Raji (cell line): ENCODE results near the gene RLIM.

ENCODE experiments used
- POLR2A ChIP-seq: IDR thresholded peaks from 2 replicates; pipeline ENCODE4 v1.6.1; 2011; ENCODE audit warnings: low read depth, low read length, control low read depth; ENCODE audit not compliant: insufficient read depth

RLIM gene

DNA sequence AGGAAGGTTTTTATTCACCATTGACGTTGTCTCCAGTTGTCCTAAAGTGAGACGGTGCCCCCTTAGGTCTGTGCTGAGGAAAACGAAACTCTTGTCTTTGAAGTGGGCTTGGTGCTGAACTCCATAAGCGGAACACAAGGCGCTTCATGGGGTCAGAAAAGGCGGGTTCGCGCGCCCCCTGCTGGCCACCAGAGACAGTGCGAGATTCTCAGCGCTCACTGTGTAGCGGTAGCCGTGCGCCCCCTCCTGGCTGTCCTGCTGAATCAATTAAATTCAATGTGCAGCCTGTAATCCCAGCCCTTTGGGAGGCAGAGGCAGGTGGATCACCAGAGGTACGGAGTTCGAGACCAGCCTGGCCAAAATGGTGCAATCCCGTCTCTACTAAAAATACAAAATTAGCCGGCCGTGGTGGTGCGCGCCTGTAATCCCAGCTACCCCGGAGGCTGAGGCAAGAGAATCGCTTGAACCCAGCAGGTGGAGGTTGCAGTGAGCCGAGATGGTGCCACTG, 64.1 kb downstream of the RLIM start:
- TF ChIP-seq POLR2A, result no peak

DNA sequence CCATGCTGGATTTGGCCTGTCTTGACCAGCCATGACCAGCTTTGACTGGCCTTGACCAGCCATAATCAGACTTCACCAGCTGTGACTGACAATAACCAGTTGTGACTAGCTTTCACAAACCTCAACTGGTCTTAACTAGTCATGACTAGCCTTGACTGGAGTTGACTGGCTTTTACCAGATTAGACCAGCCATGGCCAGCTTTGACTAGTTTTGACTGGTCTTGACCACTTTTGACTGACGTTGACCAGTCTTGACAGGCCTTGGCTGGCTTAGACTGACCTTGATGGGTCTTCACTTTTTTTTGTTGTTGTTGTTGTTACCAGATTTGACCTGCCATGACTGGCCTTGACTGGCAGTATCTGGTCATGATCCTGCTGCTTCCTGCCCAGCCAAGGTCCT, 67.4 kb downstream of the RLIM start:
- no peak for TF ChIP-seq POLR2A

DNA sequence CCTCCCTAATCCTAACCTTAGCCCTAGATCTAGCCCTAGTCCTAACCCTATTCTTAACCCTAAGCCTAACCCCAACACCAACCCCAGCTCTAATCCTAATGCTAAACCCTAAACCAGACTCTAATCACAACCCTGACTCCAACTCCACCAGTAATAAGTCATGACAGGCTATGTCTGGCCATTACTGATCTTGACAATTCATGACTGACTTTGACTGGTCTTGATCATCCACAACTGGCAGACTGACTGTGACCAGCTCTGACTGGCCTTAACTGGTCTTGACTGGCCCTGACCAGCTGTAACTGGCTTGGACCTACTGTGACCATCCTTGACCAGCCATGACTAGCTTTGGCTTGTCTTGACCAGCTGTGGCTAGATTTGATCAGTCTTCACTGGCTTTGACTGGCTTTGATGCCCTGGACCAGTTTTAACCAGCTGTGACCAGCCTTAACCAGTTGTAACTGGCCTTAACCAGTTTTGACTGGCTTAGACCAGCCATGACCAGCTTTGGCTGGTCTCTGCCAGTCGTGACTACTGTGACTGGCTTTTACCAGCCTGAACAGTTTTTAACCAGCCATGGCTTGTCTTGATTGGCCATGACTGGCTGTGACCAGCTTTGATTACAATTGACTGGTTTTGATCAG, 68.4 kb downstream of the RLIM start:
- TF ChIP-seq POLR2A, result no peak

DNA sequence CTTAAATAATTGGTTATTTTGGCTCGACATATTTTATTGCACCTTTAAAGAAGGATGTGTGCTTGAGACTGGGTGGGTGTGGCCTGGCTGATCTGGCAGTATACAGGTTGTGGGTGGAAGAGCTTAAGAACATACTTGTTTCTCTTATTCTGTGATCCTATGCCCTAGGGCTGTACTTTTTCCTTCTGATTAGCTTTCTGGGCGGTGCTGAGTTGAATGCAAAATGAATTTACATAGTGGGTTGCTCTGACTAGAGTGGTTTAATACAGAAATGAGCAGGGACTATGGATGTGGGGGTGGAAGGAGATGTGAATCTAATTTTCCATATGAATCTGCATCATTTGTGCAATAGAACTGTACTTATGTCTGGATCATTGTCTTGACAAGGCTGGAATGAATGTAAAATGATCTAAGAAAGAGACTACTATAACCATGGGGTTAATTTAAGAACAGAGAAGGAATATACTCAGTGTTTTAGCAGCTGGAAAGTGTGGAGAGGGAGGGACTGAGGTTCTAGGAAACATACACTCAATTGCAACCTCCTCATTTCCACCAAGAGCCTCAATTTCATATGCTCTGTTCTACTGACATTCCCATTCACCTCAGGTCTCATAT, 73.7 kb downstream of the RLIM start:
- TF ChIP-seq POLR2A, result no peak

DNA sequence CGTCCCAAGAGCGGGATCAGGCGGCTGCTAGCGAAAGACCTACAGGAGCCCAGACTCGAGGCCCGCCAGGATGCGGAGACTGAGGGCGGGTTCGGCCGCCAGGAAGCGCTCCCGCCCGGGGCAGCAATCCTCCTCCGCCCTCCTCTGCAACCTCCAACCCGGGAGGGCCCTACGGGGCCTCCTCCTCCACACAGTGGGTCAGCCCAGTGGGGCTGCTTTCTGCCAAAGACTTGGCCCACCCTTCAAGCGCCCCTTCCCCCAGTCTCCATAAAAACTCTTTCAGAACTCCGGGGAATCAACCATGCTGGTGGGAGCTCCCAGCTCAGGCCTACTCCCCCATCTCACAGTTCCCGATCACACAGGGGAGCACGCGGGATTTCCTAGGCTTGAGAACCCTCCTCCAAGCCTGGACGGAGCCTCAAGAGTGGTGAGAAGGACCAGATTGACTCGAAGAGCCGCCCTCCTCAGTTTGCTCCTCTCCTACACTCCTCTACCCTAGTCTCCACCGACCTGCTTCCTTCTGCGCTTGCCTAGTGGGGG, 77.5 kb downstream of the RLIM start:
- TF ChIP-seq POLR2A, result no peak

DNA sequence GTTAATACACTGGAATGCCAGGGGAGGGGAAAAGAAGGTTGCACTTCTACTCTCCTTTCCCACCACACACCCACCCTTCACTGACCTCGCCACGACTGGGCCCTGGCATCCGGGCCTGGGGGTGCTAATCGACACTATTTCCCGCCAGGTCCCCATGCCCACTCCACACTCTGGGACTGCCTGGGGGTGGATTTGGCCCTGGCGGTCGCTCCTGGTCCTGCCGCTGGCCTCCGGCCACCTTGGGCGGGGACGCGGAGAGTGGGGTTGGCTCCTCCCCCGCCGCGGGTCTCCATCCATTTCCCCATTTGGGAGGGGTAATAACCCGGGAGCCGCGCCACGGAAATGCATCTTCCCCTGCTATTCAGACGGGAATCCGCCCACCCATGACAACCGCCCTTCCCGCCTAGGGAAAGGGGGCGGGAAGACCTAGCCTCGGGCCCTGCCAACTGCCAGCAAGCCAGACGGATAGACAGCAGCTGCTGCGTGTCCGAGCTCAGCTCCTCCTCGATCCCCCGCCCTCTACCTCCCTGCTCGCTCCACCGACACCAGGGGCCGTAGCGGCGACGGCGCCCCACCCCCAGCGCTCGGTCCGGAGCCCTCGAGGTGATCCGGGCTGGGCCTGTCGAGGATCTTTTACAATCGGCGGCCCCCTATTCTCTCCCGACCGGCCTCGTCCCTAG, 78.1 kb downstream of the RLIM start:
- TF ChIP-seq POLR2A, result no peak

DNA sequence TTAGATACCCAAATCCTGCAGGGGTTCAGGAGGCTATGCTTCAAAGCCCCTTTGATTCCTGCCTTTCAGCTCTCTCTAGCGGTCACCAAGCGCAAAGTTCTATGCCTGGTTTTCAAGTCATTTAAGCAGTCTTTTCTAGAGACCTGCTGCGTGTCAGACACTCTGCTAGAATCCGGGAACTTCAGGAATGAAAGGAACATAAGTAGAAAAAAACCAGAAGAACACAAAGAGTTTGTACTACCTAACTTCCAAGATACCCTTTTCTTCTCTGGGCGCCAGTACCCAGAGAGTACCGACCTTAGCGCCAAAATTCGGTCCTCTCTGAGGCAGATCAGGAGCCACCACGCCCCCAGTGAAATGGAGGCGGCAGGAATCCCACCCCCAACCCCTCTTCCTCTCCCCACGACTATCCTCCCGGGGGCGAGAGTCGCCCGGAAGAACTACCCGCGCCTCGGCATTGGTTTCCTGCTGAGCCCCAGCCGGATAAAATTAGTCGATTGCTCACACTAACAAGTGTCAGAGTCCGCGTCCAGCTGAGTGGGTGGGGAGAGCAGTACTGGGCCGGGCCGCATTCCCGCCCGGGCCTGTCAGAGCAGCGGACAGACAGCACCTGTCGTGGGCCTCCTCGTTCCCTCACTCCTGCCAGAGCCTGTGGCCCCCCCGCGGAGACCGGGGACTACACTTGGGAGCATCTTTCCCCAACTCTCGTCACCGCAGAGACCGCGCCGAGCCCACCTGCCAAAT, 78.8 kb downstream of the RLIM start:
- no peak for TF ChIP-seq POLR2A
